K562 (cell line): ENCODE results near the gene NEURL4. TPM values are rescaled to one million over a fixed set of nuclear protein-coding genes. Genes with fewer than 3 reads are reported as not detected.

ENCODE experiments used
- BMI1 ChIP-seq: fragments of 150-350 bp; IDR thresholded peaks from 2 replicates; pipeline ENCODE4 v1.6.1; 2014; ENCODE audit warnings: low read length
- MCM3 ChIP-seq: fragments of 450-650 bp; IDR thresholded peaks from 2 replicates; pipeline ENCODE4 v1.6.1; 2016
- MXD1 ChIP-seq: fragments of 250-450 bp; sonication (Bioruptor Pico); IDR thresholded peaks from 2 replicates; pipeline ENCODE4 v1.8.0; 2021; ENCODE audit warnings: borderline replicate concordance, mild to moderate bottlenecking, moderate library complexity; ENCODE audit not compliant: poor library complexity, severe bottlenecking
- RERE ChIP-seq: sonication (generic); formaldehyde crosslinking; IDR thresholded peaks from 2 replicates; pipeline ENCODE4 v1.8.0; 2023; ENCODE audit warnings: missing genetic modification reagents, mild to moderate bottlenecking, borderline replicate concordance
- SNIP1 ChIP-seq: fragments of 450-650 bp; IDR thresholded peaks from 2 replicates; pipeline ENCODE4 v1.7.1; 2017; ENCODE audit warnings: low read depth, mild to moderate bottlenecking
- ZFP30 ChIP-seq: fragments of 250-450 bp; sonication (Bioruptor Pico); IDR thresholded peaks from 2 replicates; pipeline ENCODE4 v1.8.0; 2022; ENCODE audit warnings: moderate library complexity, mild to moderate bottlenecking, inconsistent platforms, borderline replicate concordance
- ZNF407 ChIP-seq: fragments of 450-650 bp; IDR thresholded peaks from 2 replicates; pipeline ENCODE4 v1.6.1; 2016; ENCODE audit warnings: low read depth
- ZNF449 ChIP-seq: fragments of 250-450 bp; sonication (Bioruptor Pico); IDR thresholded peaks from 2 replicates; pipeline ENCODE4 v1.8.0; 2022; ENCODE audit warnings: moderate library complexity, mild to moderate bottlenecking, inconsistent platforms
- ZNF696 ChIP-seq: fragments of 250-450 bp; sonication (Bioruptor Pico); conservative IDR thresholded peaks from 2 replicates; pipeline ENCODE4 v1.4.0; 2020; ENCODE audit warnings: mild to moderate bottlenecking, moderate library complexity
- ZNF780A ChIP-seq: fragments of 250-450 bp; sonication (Bioruptor Pico); IDR thresholded peaks from 2 replicates; pipeline ENCODE4 v1.5.0; 2021; ENCODE audit warnings: mild to moderate bottlenecking
- polyA plus RNA-seq, 8 experiments: library from polyadenylated mRNA; depleted of rRNA in 4 of 8; stranded (reverse) in 5 of 8; unstranded in 3 of 8; fragments of >200 nt; fragmentation: Nextera tagmentation in 2 of 8; fragmentation: Illumina TruSeq in 1 of 8; extraction: Ambion mirVana in 2 of 8; extraction: Trizol in 1 of 8; gene quantifications; 2 replicates each; pipeline versions ENCODE4 v1.2.1 to v1.2.3, GENCODE V29; 2011 to 2014; ENCODE audit warnings: inconsistent platforms in 1 of 8, missing spikeins in 1 of 8
- total RNA-seq, 7 experiments: library from RNA; depleted of rRNA in 6 of 7; stranded (reverse); fragments of >200 nt in 6 of 7; fragmentation: Illumina TruSeq in 2 of 7; extraction: Trizol in 2 of 7; gene quantifications; 2 replicates each; pipeline versions ENCODE4 v1.2.1 to v1.2.3, GENCODE V29; 2011 to 2021; ENCODE audit warnings: low replicate concordance in 1 of 7

The NEURL4 gene
- total and polyA plus RNA-seq, 9 of the 15 experiments (the other 6 are each of a cell fraction or from before 2014, with no cell fraction given), result 0.08 to 37.4 (median 11.5) TPM

GRCh38 chr17:7307686-7308624, 21.2 kb downstream of the NEURL4 start (continued):
- no peak for TF ChIP-seq ZNF407
- no peak for TF ChIP-seq ZNF780A (CRISPR knock-in tag)
- TF ChIP-seq SNIP1, result no peak
- TF ChIP-seq MCM3, result no peak
- no peak for TF ChIP-seq ZNF449 (CRISPR knock-in tag)
- no peak for TF ChIP-seq MXD1
- no peak for TF ChIP-seq ZNF696
- no peak for TF ChIP-seq RERE (CRISPR knock-in tag)
- TF ChIP-seq ZFP30 (CRISPR knock-in tag), result no peak
- TF ChIP-seq BMI1, result no peak
